HG03175 (cell line): ENCODE results near the gene MYO7A.

Source experiments
- ATAC-seq: cut with Tn5 transposase; IDR thresholded peaks from one replicate; pipeline ENCODE4 v1.9.1; 2021; ENCODE audit warnings: mild to moderate bottlenecking, moderate library complexity; ENCODE audit not compliant: unreplicated experiment

The MYO7A gene

GRCh38 chr11:77110836-77111235 lies 17.2 kb upstream of the MYO7A start:
- no peak for ATAC-seq

GRCh38 chr11:77111277-77111676 lies 16.8 kb upstream of the MYO7A start:
- ATAC-seq, result no peak

GRCh38 chr11:77111946-77112345 lies 16.1 kb upstream of the MYO7A start:
- ATAC-seq, result no peak

GRCh38 chr11:77112641-77113381 lies 15.2 kb upstream of the MYO7A start:
- ATAC-seq, result no peak

- ATAC-seq, result no peak
These were observed 14.5 kb upstream of the MYO7A start for GRCh38 chr11:77113382-77114088.

- no peak for ATAC-seq
These were observed 14.0 kb upstream of the MYO7A start for GRCh38 chr11:77114089-77114463.

GRCh38 chr11:77115181-77115611 lies 12.8 kb upstream of the MYO7A start:
- ATAC-seq, result no peak

- ATAC-seq, result no peak
These were observed 12.1 kb upstream of the MYO7A start for GRCh38 chr11:77115956-77116355.

- ATAC-seq, result no peak
These were observed 10.6 kb upstream of the MYO7A start for GRCh38 chr11:77117492-77117891.

GRCh38 chr11:77118086-77118485 lies 10.0 kb upstream of the MYO7A start:
- ATAC-seq, result no peak

- ATAC-seq, result no peak
These were observed 9.1 kb upstream of the MYO7A start for GRCh38 chr11:77118971-77119370.

- ATAC-seq, result no peak
These were observed 8.5 kb upstream of the MYO7A start for GRCh38 chr11:77119531-77119936.

GRCh38 chr11:77120571-77120970 lies 7.5 kb upstream of the MYO7A start:
- ATAC-seq, result no peak

GRCh38 chr11:77121096-77121640 lies 6.9 kb upstream of the MYO7A start:
- ATAC-seq, result no peak

GRCh38 chr11:77121876-77122575 lies 6.0 kb upstream of the MYO7A start:
- no peak for ATAC-seq

- no peak for ATAC-seq
These were observed 5.4 kb upstream of the MYO7A start for GRCh38 chr11:77122576-77123212.

GRCh38 chr11:77123591-77123990 lies 4.5 kb upstream of the MYO7A start:
- no peak for ATAC-seq

- no peak for ATAC-seq
These were observed 4.0 kb upstream of the MYO7A start for GRCh38 chr11:77124041-77124440.

GRCh38 chr11:77124488-77124887 lies 3.6 kb upstream of the MYO7A start:
- no peak for ATAC-seq

GRCh38 chr11:77125191-77125590 lies 2.9 kb upstream of the MYO7A start:
- ATAC-seq, result no peak

- ATAC-seq, result no peak
These were observed 2.4 kb upstream of the MYO7A start for GRCh38 chr11:77125695-77126094.
